ENCODE results near the gene LIME1.
A peak's percentile ranks its signal among the peaks of the same experiment; 100 is the strongest.

The LIME1 gene

GRCh38 chr20:63735859-63736718 is at the start of gene LIME1:
Gene LIME1 (plus strand): TSS chr20:63736664. CDS start chr20:63737550, 886 bp downstream.
- DNase-seq, result no peak

GRCh38 chr20:63687419-63688178 is 48.9 kb upstream of the LIME1 start:
- DNase-seq, result no peak

GRCh38 chr20:63688228-63689045 is 48.0 kb upstream of the LIME1 start:
- DNase-seq, result no peak

GRCh38 chr20:63689046-63690002 is 47.1 kb upstream of the LIME1 start:
- no peak for DNase-seq

GRCh38 chr20:63690003-63690897 is 46.2 kb upstream of the LIME1 start:
- DNase-seq, result no peak

- no peak for DNase-seq
Observed at GRCh38 chr20:63690898-63691710, 45.4 kb upstream of the LIME1 start.

- no peak for DNase-seq
Observed at GRCh38 chr20:63691711-63692435, 44.6 kb upstream of the LIME1 start.

GRCh38 chr20:63692436-63693082 is 43.9 kb upstream of the LIME1 start:
- DNase-seq, result no peak

- no peak for DNase-seq
Observed at GRCh38 chr20:63693083-63693732, 43.3 kb upstream of the LIME1 start.

- no peak for DNase-seq
Observed at GRCh38 chr20:63693733-63694583, 42.5 kb upstream of the LIME1 start.

- DNase-seq, result no peak
Observed at GRCh38 chr20:63694584-63695423, 41.7 kb upstream of the LIME1 start.

GRCh38 chr20:63695424-63696305 is 40.8 kb upstream of the LIME1 start:
- DNase-seq, result no peak

GRCh38 chr20:63696306-63696627 is 40.2 kb upstream of the LIME1 start:
- DNase-seq, result peak in 1 of 2 donors; percentile 52

GRCh38 chr20:63696628-63697356 is 39.7 kb upstream of the LIME1 start, which contains the start of gene TNFRSF6B:
Gene TNFRSF6B (plus strand): TSS chr20:63696652. CDS start chr20:63696768, 116 bp downstream.
- no peak for DNase-seq
